ENCODE results near the gene TIGD1. TPM values are rescaled to one million over a fixed set of nuclear protein-coding genes. Genes with fewer than 3 reads are reported as not detected.

Gene TIGD1
- total RNA-seq, 4 donors from 2014 or later = 1.5 to 3.5 (median 2.2) TPM

DNA sequence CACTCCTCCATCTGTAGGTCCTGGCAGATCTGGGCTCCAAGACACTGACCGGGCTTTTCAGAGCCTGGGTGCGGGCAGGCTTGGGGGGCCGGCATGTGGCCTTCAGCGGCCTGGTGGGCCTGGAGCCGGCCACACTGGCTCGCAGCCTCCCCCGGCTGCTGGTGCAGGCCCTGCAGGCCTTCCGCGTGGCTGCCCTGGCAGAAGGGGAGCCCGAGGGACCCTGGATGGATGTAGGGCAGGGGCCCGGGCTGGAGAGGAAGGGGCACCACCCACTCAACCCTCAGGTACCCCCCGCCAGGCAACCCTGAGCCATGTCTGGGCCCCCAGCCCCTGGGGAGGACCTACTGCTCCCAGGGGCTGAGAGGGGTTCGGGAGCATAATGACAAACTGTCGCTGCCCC is 25.2 kb downstream of the TIGD1 start:
- TF ChIP-seq, protein P1, sequence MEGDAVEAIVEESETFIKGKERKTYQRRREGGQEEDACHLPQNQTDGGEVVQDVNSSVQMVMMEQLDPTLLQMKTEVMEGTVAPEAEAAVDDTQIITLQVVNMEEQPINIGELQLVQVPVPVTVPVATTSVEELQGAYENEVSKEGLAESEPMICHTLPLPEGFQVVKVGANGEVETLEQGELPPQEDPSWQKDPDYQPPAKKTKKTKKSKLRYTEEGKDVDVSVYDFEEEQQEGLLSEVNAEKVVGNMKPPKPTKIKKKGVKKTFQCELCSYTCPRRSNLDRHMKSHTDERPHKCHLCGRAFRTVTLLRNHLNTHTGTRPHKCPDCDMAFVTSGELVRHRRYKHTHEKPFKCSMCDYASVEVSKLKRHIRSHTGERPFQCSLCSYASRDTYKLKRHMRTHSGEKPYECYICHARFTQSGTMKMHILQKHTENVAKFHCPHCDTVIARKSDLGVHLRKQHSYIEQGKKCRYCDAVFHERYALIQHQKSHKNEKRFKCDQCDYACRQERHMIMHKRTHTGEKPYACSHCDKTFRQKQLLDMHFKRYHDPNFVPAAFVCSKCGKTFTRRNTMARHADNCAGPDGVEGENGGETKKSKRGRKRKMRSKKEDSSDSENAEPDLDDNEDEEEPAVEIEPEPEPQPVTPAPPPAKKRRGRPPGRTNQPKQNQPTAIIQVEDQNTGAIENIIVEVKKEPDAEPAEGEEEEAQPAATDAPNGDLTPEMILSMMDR (IDR thresholded peaks at IDR 0.05; ENCODE audit: low read depth) = no peak

DNA sequence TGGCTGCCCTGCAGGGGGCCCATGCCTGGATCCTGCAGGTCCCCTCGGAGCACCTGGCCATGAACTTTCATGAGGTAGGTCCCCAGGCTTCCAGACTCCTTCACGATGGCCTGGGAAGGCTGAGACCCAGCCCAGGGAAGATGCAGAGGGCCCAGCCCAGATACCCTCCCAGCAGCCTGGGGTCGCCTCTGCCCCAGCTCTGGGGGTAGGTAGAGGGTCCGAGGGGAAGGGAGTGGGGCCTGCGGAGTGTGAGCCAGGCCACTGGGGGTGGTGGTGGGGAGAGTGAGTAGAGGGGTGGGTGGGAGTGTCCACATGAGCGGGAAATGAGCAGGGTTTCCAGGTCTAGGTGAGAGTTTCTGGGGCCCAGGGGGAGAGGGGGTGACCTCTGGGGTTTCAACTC is 25.6 kb downstream of the TIGD1 start:
- TF ChIP-seq, protein P1 (IDR thresholded peaks at IDR 0.05; ENCODE audit: low read depth) = no peak

DNA sequence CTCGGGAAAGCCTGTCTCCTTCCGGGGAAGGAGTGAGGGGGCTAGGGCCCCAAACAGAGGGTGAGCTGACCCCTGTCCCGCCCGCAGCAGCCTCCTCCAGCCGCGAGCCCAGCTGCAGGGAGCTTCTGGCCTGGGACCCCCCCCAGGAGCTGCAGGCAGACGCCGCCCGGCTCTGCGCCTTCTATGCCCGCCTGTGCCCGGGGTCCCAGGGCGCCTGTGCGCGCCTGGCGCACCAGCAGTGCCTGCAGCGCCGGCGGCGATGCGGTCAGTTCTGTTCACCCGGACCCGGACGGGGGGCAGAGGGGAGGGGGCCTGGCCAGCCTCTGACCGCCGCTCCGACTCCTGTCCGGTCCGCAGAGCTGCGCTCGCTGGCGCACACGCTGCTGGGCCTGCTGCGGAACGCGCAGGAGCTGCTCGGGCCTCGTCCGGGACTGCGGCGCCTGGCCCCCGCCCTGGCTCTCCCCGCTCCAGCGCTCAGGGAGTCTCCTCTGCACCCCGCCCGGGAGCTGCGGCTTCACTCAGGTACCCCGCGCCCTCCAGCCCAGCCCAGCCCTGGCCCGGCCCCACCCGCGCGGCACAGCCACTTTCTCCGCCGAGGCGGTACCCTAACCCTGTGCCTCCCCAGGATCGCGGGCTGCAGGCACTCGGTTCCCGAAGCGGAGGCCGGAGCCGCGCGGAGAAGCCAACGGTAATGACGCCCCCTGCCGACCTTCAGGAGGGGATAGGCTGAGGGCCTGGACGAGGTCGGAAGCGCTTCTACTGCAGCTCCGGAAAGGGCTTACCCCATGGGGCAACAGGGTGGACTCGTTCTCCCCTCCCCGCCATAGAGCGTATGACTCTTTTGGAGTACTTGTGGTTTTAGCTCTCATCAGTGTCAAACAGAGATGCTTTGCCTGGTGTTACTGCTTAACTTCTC is 26.4 kb downstream of the TIGD1 start:
- TF ChIP-seq, protein P1 (IDR thresholded peaks at IDR 0.05; ENCODE audit: low read depth) = no peak

DNA sequence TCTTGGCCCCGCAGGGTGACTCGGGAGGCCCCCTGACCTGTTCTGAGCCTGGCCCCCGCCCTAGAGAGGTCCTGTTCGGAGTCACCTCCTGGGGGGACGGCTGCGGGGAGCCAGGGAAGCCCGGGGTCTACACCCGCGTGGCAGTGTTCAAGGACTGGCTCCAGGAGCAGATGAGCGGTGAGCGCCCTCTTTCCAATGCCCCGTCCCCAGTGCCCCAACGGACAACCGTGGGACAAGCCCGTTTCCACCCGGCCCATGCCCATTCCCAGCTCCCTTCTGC is 27.0 kb downstream of the TIGD1 start:
- TF ChIP-seq, protein P1 (IDR thresholded peaks at IDR 0.05; ENCODE audit: low read depth) = no peak

DNA sequence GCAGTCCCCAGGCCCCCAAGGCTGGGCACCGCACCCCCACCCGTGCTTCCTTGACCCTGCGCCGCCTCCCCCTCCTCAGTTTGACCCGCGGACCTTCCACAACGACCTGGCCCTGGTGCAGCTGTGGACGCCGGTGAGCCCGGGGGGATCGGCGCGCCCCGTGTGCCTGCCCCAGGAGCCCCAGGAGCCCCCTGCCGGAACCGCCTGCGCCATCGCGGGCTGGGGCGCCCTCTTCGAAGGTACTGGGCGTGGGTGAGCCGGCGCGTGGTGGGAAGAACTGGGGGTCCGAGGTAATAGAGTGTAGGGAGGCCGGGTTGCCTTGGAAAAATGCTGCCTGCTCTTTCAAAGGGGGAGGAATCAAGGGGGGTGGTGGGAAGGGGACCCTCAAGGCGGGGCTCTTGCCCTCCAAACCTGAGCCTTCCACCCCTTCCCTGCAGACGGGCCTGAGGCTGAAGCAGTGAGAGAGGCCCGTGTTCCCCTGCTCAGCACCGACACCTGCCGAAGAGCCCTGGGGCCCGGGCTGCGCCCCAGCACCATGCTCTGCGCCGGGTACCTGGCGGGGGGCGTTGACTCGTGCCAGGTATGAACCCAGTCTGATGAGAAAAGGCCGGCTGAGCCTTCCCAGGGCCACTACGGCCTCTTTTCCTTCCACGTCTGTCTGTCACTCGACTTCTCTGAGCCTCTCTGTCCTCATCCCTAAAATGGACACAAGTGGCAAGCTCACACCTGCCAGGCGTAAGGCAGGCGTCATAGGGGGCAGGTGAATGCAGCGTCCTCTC is 27.5 kb downstream of the TIGD1 start:
- TF ChIP-seq, protein P1 (IDR thresholded peaks at IDR 0.05; ENCODE audit: low read depth) = no peak

DNA sequence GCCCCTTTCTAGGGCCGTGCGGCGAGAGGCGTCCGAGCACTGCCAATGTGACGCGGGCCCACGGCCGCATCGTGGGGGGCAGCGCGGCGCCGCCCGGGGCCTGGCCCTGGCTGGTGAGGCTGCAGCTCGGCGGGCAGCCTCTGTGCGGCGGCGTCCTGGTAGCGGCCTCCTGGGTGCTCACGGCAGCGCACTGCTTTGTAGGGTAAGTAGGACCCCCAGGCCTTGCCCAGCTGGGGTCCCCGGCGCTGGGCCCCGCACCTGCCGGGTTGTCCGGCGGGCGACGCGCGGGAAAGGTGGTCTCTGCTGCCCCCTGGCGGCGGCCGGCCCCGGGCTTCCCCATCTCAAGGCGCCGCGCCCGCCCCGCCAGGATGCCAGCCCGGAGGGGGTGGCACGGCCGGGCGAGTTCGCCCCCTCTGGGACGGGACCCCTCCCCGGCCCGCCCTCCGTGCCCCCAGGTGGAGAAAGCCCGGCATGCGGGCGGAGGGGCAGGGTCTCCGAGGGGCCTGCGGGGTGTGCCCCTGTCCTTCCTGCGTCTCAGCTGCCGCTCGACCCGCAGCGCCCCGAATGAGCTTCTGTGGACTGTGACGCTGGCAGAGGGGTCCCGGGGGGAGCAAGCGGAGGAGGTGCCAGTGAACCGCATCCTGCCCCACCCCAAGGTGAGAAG is 28.3 kb downstream of the TIGD1 start:
- TF ChIP-seq, protein P1 (IDR thresholded peaks at IDR 0.05; ENCODE audit: low read depth) = no peak

DNA sequence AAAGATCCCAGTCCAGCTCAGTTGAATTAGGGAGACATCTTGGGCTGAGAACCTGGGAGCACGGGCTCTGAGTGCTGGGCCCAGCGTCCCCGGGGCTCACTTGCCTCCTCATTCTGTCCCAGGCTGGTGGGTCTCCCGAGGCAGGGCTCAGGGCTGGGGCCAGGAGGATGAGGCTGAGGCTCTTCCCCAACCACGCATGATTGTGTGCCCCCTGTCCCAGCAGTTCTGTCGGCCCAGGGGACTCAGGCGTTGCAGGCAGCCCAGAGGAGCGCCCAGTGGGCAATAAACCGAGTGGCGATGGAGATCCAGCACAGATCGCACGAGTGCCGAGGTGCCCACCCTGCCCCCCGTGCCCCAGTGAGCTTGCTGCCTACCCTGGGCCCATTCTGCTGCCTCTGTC is 29.3 kb downstream of the TIGD1 start:
- TF ChIP-seq, protein P1 (IDR thresholded peaks at IDR 0.05; ENCODE audit: low read depth) = no peak

Data from subcutaneous adipose tissue (tissue), 4 donors.